Stimulated activated CD4-positive, alpha-beta T cell treated with anti-CD3 and anti-CD28 coated beads, Interleukin-15, amount 100 ng/mL, for 48 hours (primary cell): Measurements from ENCODE around the gene ZNF382.
"Not testable (repeated sequence)": the region's sequence is repeated elsewhere in the genome, so short reads cannot be mapped to it uniquely, and the experiment has no call there.

ENCODE experiments used
- DNase-seq, 2 donors: peaks; one replicate each; pipeline ENCODE4 v3.0.0-alpha.2; 2020; ENCODE audit warnings: low read depth in 2 of 2

The ZNF382 gene

GRCh38 chr19:36605101-36605876, at the start of gene ZNF382:
Gene ZNF382, plus strand, starts transcription at chr19:36605313. Its CDS starts 4,602 bp downstream, at chr19:36609915.
- DNase-seq = peak; percentile 76 to 86

GRCh38 chr19:36564391-36564790, 40.7 kb upstream of the ZNF382 start:
- no peak for DNase-seq

DNA sequence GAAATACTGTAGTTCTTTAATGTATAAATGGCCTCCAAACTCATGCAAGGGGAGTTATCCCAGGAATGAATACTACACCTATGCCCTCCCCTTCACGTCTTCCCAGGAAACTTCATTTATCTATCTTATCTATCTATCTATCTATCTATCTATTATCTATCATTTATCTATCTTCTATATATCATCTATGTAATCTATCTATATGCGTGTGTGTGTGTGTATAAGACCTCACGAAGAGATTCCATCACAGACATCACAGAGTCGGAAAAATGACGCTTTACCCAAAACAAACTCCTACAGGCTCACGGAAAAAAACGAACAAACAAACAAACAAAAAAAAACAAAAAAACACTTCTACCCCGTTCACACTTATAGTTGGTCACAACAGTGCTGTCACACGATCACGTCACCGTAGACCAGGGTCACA, 32.5 kb upstream of the ZNF382 start:
- DNase-seq = no peak

DNA sequence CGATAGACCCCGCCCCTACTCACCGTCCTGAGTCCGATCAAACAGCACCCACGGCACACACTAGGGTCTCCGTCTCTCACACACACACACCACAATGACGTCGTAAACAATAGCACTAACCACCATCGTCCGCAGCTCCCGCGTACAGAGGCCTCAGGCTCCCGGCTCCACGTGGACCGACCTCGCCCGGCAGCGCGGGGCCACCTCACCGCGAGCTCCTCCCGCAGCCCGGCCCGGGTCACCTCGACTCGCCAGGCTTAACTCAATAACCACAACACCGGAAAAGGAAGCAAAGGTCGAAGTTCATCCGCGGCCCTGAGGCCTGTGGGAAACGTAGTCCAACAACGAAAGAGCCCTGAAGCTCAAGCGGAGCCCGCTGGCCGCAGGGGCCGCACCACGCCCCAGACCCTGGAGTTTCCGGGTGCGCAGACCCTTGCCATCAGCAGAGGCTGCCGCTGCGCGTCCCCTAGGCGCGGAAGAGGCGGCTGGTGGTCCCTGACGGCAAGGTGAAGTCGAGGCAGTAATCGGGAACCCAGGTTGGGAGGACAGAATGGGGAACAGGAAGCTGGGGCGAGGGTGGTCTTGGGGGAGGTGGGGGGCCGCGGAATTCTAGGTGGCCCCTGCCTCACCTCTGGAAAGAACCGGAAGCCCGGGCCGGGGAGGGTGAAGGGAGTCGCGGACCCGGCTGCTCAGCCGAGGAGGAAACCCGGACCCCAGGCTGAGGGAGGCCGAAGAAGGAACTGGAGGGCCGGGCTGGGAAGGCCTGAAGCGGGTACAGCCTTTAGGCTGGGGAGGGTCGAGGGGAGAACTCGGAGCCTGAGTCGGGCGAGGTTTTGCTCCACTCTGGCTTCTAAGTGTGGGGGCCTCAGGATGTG, 31.9 kb upstream of the ZNF382 start, which contains the start of gene ZNF529:
TSS of gene ZNF529 (minus strand) at position 273 of the 875 bp plus-strand sequence. CDS start 946 bp downstream, outside the sequence.
- peak; percentile 74 to 78 for DNase-seq

DNA sequence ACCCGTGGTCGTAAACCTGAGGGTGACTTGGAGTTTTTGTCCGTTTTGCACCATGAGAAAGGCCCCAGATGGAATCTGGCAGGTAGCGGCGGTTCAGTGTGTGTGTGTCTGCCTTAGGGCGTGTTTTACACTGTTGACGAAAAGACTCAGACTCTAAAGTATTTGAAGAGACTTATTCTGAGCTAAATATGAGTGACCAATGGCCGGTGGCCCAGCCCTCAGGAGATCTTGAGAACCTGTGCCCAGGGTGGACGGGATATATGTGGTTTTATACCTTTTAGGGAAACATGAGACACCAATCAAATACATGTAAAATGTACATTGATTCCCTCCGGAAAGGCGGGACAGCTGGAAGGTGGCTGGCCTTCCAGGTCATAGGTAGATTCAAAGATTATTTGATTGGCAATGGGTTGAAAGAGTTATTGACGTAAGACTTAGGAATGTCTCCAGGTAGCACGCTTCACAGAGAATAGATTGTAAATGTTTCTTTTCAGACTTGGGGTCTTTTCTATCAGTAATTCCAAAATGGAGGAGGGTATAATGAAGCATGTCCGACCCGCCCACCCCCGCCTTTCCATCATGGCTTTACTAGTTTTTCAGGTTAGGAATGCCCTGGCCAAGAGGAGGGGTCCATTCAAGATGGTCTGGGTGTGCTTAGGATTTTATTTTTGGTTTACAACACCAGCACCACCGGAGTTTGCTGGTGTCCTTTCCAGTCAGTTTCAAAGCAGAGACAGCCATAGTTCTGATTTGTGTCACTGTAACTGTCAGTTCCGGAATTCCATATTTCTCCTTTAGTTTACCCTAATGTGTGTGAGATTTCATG, 31.0 kb upstream of the ZNF382 start:
- no peak for DNase-seq

GRCh38 chr19:36574741-36575140, 30.4 kb upstream of the ZNF382 start:
- no peak for DNase-seq

GRCh38 chr19:36577271-36577996, 27.7 kb upstream of the ZNF382 start:
- DNase-seq = no peak

DNA sequence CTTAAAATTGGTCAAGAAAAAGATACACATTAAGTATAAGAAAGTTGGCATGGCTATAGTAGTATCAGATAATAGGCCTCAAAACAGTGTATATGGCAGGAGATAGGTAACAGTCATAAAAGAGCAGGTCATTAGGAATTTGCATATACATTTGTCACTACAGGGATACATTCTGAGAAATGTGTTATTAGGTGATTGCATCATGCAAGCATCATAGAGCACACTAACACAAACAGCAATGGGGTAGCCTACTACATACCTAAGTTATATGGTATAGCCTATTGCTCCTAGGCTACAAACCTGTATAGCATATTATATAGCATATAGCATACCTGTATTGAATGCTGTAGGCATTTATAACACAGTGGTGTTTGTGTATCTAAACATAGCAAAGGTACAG, 25.9 kb upstream of the ZNF382 start:
- no peak for DNase-seq

- DNase-seq = not testable (repeated sequence)
Observed at GRCh38 chr19:36602681-36603080, 2.4 kb upstream of the ZNF382 start.

GRCh38 chr19:36604656-36605100, 435 bp upstream of the ZNF382 start:
- DNase-seq = peak; percentile 77 to 89

DNA sequence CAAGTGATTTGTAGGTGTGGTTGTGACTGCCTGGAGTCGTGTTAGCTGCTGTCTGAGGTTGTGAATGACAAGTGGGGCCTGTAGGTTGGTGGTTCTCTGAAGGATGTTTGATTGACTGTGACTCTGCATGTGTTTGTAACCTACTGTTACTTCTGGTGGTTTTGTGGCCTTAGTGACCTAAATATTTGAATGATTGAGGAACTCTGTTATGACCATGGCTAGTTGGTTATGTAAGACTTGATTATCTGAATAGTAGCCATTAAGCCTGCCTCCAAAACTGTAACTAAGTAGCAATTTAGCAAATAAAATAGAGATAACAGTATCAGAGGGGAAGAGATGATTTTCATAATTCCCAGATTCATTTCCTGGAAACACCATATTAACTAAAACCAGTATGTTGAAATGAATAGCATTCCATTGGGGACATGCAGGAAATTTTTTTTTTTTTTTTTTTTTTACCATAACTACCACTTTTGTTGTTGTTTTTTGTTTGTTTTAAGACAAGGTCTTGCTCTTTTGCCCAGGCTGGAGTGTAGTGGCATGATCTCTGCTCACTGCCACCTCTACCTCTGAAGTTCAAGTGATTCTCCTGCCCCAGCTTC, 865 bp downstream of the ZNF382 start:
- no peak for DNase-seq

DNA sequence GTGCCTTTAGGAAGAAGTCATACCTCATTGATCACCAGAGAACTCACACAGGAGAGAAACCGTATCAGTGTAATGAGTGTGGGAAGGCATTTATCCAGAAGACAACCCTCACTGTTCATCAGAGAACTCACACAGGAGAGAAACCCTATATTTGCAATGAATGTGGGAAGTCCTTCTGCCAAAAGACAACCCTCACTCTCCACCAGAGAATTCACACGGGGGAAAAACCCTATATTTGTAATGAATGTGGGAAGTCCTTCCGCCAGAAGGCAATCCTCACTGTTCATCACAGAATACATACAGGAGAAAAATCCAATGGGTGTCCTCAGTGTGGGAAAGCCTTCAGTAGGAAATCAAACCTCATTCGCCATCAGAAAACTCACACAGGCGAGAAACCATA, 21.9 kb downstream of the ZNF382 start:
- DNase-seq = no peak

GRCh38 chr19:36635342-36635741, 30.2 kb downstream of the ZNF382 start:
- no peak for DNase-seq

DNA sequence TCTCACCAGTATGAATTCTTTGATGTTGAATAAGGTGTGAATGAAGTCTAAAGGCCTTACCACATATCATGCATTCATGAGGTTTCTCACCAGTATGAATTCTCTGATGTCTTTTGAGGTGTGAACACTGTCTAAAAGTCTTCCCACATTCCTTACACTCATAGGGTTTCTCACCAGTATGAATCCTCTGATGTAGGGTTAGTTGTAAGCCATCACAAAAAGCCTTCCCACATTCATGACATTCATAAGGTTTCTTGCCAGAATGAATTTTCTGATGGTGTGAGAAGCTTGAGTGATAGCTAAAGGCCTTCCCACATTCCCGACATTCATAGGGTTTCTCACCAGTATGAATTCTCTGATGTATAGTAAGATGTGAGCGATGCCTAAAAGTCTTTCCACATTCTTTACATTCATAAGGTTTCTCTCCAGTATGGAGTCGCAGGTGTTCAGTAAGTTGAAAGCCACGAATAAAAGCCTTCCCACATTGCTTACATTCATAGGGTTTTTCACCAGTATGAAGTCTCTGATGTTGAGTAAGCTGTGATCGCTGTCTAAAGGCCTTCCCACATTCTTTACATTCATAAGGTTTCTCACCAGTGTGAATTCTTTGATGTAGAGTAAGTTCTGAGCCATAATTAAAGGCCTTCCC, 33.9 kb downstream of the ZNF382 start:
- no peak for DNase-seq

- no peak for DNase-seq
Observed at GRCh38 chr19:36646746-36647145, 41.6 kb downstream of the ZNF382 start.

GRCh38 chr19:36652958-36653357, 47.8 kb downstream of the ZNF382 start:
- no peak for DNase-seq

DNA sequence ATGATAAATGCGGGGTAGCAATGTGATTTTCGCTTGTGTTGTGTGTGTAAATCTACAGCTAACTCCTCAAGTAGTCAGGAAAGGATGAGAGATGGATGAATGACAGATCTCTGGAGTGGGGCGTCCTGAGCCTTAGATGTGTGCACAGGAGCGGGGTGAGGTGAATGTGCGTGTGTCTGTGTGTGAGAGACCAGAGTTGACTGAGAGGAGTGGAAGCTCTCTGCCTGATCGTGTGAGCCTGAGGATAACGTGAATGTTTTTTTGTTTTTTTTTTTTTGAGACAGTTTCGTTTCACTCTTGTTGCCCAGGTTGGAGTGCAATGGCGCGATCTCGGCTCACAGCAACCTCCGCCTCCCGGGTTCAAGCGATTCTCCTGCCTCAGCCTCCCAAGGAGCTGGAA, 60.7 kb downstream of the ZNF382 start:
- no peak for DNase-seq

- DNase-seq = no peak
Observed at GRCh38 chr19:36668646-36669045, 63.5 kb downstream of the ZNF382 start.

DNA sequence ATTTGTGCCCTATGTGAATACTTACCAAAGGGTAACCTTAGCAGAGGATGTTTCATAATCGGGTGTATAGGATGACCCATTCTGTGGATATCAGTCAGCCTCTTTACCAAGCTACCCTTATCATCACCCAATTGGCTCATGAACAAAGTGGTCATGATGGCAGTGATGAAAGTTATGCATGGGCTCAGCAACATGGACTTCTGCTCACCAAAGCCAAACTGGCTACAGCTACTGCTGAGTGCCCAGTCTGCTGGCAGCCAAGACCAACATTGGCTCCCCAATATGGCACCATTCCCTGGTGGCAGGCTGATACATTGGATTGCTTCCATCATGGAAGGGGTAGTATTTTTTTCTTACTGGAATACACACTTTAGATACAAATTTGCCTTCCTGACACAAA, 67.3 kb downstream of the ZNF382 start:
- no peak for DNase-seq

GRCh38 chr19:36674201-36674600, 69.1 kb downstream of the ZNF382 start:
- no peak for DNase-seq
